ENCODE results near the gene FOSL2. TPM values are rescaled to one million over a fixed set of nuclear protein-coding genes. Genes with fewer than 3 reads are reported as not detected.

Gene FOSL2
- polyA plus RNA-seq, 3 donors = 24.8 to 270 (median 28.6) TPM

DNA sequence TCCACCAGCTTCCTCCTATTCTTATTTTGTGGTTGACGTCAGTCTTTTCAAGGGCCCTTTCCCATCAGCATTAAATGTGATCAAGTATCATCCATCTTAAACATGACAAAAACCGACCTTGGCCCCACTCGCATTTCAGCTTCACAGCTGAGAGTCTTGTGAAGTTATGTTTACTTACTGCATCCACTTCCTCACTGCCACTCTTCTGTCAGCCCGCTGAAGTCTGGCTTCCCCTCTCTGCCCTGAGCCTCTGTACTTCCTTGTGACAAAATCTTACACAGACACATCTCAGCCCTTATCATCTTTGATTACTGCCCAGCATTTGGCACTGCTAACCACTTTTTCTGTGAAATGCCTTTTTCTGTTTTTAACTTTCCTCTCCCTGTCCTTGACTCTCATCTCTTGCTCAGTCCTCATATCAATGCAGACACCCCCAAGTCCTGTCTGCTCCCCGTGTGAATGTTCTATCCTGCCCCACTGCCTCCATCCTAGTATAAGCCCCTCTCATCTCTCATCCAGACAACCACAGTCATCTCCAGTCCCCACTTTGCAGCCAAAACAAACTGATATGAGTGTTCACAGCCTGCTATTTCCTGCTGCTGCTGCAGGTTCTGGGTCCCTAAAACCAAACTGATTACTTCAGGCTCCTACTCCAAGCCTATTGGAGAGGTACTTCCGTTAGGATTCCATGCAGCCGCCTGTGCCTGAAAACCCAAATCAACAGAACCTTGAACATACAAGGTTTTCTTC, 31.4 kb downstream of the FOSL2 start:
- Mint-ChIP-seq H3K4me3 (peak overlapping the region; percentile 17 to 68), H3K27me3 (ENCODE audit: low read depth in 3 of 3) (no peaks in the 10 kb centered on the region), H3K4me1 (peaks cover 59% of the 10 kb centered on the region), H3K9me3 (peaks cover 0 to 1% (median 0%) of the 10 kb centered on the region in 7 donors), H3K27ac (peak overlapping the region; percentile 84 to 97 (median 92)), H3K36me3 (peaks cover 10 to 22% of the 10 kb centered on the region in 2 donors)
- Histone ChIP-seq H3K27ac (ENCODE audit: low read depth in 1 of 2, low read length in 2 of 2) (peak overlapping the region; percentile 74 to 76), H2AFZ (ENCODE audit: insufficient read depth, low read depth, low read length, poor library complexity, severe bottlenecking) (peak overlapping the region; percentile 24), H3K4me3 (replicated peaks in 1 of 3; ENCODE audit: low read depth in 2 of 3, low read length in 3 of 3) (peak overlapping the region in 1 of 3 experiments; percentile 6), H3K4me2 (replicated peaks; ENCODE audit: extremely low read depth, low read length, poor library complexity, severe bottlenecking) (peak overlapping the region; percentile 14), H3K4me1 (ENCODE audit: control insufficient read depth in 1 of 2, insufficient read depth in 2 of 2, low read length in 2 of 2) (peaks cover 45 to 52% of the 10 kb centered on the region in 2 donors), H3K79me2 (ENCODE audit: insufficient read depth, low read length) (no peaks in the 10 kb centered on the region), H4K20me1 (ENCODE audit: insufficient read depth, low read length) (peaks cover 34% of the 10 kb centered on the region), H3K9me3 (replicated peaks in 1 of 2; ENCODE audit: control insufficient read depth in 1 of 2, insufficient read depth in 1 of 2, low read length in 2 of 2) (no peaks in the 10 kb centered on the region), H3K9ac (ENCODE audit: insufficient read depth, low read length, poor library complexity, severe bottlenecking) (peak overlapping the region; percentile 44), H3K27me3 (ENCODE audit: control insufficient read depth in 2 of 2, insufficient read depth in 2 of 2, low read length in 2 of 2) (no peaks in the 10 kb centered on the region), H3K36me3 (replicated peaks in 1 of 2; ENCODE audit: control insufficient read depth in 1 of 2, insufficient read depth in 2 of 2, low read length in 2 of 2) (peaks cover 0 to 12% of the 10 kb centered on the region in 2 donors)
- TF ChIP-seq, protein P1, sequence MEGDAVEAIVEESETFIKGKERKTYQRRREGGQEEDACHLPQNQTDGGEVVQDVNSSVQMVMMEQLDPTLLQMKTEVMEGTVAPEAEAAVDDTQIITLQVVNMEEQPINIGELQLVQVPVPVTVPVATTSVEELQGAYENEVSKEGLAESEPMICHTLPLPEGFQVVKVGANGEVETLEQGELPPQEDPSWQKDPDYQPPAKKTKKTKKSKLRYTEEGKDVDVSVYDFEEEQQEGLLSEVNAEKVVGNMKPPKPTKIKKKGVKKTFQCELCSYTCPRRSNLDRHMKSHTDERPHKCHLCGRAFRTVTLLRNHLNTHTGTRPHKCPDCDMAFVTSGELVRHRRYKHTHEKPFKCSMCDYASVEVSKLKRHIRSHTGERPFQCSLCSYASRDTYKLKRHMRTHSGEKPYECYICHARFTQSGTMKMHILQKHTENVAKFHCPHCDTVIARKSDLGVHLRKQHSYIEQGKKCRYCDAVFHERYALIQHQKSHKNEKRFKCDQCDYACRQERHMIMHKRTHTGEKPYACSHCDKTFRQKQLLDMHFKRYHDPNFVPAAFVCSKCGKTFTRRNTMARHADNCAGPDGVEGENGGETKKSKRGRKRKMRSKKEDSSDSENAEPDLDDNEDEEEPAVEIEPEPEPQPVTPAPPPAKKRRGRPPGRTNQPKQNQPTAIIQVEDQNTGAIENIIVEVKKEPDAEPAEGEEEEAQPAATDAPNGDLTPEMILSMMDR (IDR thresholded peaks at IDR 0.05) = no peak
- DNase-seq = peak; percentile 74 to 82 (median 81)
- intact Hi-C loops (cut with micrococcal nuclease) = no loop called here
- WGBS (ENCODE audit: insufficient coverage) = 0% methylated on average over 5 of the region's 7 CpGs

DNA sequence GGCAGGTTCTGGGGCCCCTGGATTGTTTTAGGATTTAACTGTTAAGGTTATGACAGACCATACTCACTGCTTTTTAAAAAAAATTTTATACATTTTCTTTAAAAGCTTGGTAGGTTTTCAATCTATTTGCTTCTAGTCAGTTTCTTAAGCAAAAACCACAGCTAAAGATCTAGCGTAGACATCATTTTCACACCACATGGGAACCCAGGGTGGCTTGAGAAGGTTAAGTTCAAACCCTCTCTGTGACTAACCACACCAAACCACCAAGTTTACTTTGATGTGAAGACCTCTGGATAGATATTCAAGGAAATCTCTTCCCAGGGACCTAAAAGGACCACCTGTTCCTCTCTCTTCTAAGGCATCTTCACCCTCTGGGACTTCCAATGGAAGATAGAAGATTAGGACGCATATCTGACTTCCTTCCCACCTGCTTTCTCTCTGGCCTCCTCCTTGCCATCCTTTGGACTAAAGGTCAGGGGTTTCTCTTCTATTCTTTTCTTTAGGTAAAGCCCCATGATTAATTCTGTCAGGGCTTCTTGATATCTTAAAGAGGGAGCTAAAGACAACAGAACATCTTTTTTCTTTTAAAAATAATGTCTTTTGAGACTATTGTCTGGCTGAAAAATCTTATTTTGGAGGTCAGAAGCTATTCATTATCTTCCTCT, 32.3 kb downstream of the FOSL2 start:
- Histone ChIP-seq H3K9ac (ENCODE audit: insufficient read depth, low read length, poor library complexity, severe bottlenecking) (no peak overlapping the region), H4K20me1 (ENCODE audit: insufficient read depth, low read length) (peaks cover 25% of the 10 kb centered on the region), H3K27ac (ENCODE audit: low read depth in 1 of 2, low read length in 2 of 2) (peak overlapping the region in 1 of 2 donors; percentile 50), H3K36me3 (replicated peaks in 1 of 2; ENCODE audit: control insufficient read depth in 1 of 2, insufficient read depth in 2 of 2, low read length in 2 of 2) (peaks cover 0 to 4% of the 10 kb centered on the region in 2 donors), H3K4me3 (replicated peaks in 1 of 3; ENCODE audit: low read depth in 2 of 3, low read length in 3 of 3) (no peak overlapping the region), H3K4me1 (ENCODE audit: control insufficient read depth in 1 of 2, insufficient read depth in 2 of 2, low read length in 2 of 2) (peaks cover 45 to 52% of the 10 kb centered on the region in 2 donors), H3K27me3 (ENCODE audit: control insufficient read depth in 2 of 2, insufficient read depth in 2 of 2, low read length in 2 of 2) (no peaks in the 10 kb centered on the region), H3K79me2 (ENCODE audit: insufficient read depth, low read length) (no peaks in the 10 kb centered on the region), H3K9me3 (replicated peaks in 1 of 2; ENCODE audit: control insufficient read depth in 1 of 2, insufficient read depth in 1 of 2, low read length in 2 of 2) (no peaks in the 10 kb centered on the region), H3K4me2 (replicated peaks; ENCODE audit: extremely low read depth, low read length, poor library complexity, severe bottlenecking) (no peak overlapping the region), H2AFZ (ENCODE audit: insufficient read depth, low read depth, low read length, poor library complexity, severe bottlenecking) (no peak overlapping the region)
- no peaks in the 10 kb centered on the region for H3K27me3 Mint-ChIP-seq (ENCODE audit: low read depth in 3 of 3)
- intact Hi-C loops (cut with micrococcal nuclease) = no loop called here
- peaks cover 59% of the 10 kb centered on the region for H3K4me1 Mint-ChIP-seq
- H3K9me3 Mint-ChIP-seq = peaks cover 0 to 1% (median 0%) of the 10 kb centered on the region in 7 donors
- H3K4me3 Mint-ChIP-seq = no peak overlapping the region
- H3K36me3 Mint-ChIP-seq = peaks cover 6 to 16% of the 10 kb centered on the region in 2 donors
- peak overlapping the region in 5 of 7 donors; percentile 58 to 94 (median 81) for H3K27ac Mint-ChIP-seq
- peak in 1 of 3 donors; percentile 11 for DNase-seq
- TF ChIP-seq, protein P1 (IDR thresholded peaks at IDR 0.05) = no peak
- WGBS (ENCODE audit: insufficient coverage) = no CpG with 5 or more reads among the region's 2 CpGs

Data from CD14-positive monocyte (primary cell).